Testis (tissue), 2 donors: Measurements from ENCODE around the gene TOMT.

ENCODE experiments used
- CTCF ChIP-seq, 3 experiments: fragments of 450-650 bp in 2 of 3; fragments of 200-600 bp in 1 of 3; sonication (generic) in 1 of 3; IDR thresholded peaks; one replicate each; pipeline ENCODE4 v1.5.1; 2016 to 2019; ENCODE audit warnings: antibody characterized with exemption in 3 of 3, mild to moderate bottlenecking in 2 of 3, moderate library complexity in 1 of 3
- POLR2A ChIP-seq: fragments of 450-650 bp; IDR thresholded peaks from one replicate; pipeline ENCODE4 v1.6.1; 2017; ENCODE audit warnings: antibody characterized with exemption, mild to moderate bottlenecking, moderate library complexity

- TF ChIP-seq CTCF (IDR thresholded peaks at IDR 0.05) (no peak), POLR2A (no peak)
Observed at GRCh38 chr11:72146625-72147024, 40.9 kb downstream of the TOMT start.
